Loucy (cell line): ENCODE data around the gene SLC22A15.

Experiments
- H2AFZ ChIP-seq: fragments of 200-600 bp; sonication (generic); 2 replicates; pipeline ENCODE4 v1.6.0; 2016; ENCODE audit warnings: antibody characterized with exemption, mild to moderate bottlenecking, low read length, moderate library complexity
- H3F3A ChIP-seq: fragments of 200-600 bp; 2 replicates; pipeline ENCODE4 v1.6.0; 2016; ENCODE audit warnings: antibody characterized with exemption, low read depth, mild to moderate bottlenecking
- H3K27me3 ChIP-seq: fragments of 200-600 bp; sonication (generic); 2 replicates; pipeline ENCODE4 v1.6.1; 2014; ENCODE audit warnings: low read length, mild to moderate bottlenecking; ENCODE audit not compliant: insufficient read depth, poor library complexity, severe bottlenecking
- H3K36me3 ChIP-seq: fragments of 200-600 bp; sonication (generic); 2 replicates; pipeline ENCODE4 v1.6.1; 2016; ENCODE audit warnings: low read length; ENCODE audit not compliant: insufficient read depth
- H3K4me1 ChIP-seq: fragments of 200-600 bp; sonication (generic); 2 replicates; pipeline ENCODE4 v1.5.1; 2014; ENCODE audit warnings: low read length, mild to moderate bottlenecking; ENCODE audit not compliant: insufficient read depth, poor library complexity, severe bottlenecking
- H3K4me2 ChIP-seq: fragments of 200-600 bp; sonication (generic); 2 replicates; pipeline ENCODE4 v1.6.0; 2014; ENCODE audit warnings: antibody characterized with exemption, low read length, low read depth, mild to moderate bottlenecking; ENCODE audit not compliant: poor library complexity, severe bottlenecking
- H3K4me3 ChIP-seq: fragments of 200-600 bp; sonication (generic); 2 replicates; pipeline ENCODE4 v1.5.1; 2014; ENCODE audit warnings: low read length, mild to moderate bottlenecking, mixed read lengths; ENCODE audit not compliant: poor library complexity, severe bottlenecking
- H3K79me2 ChIP-seq: fragments of 200-600 bp; sonication (generic); 2 replicates; pipeline ENCODE4 v1.6.1; 2014; ENCODE audit warnings: low read length; ENCODE audit not compliant: insufficient read depth
- H3K9ac ChIP-seq: fragments of 200-600 bp; sonication (generic); 2 replicates; pipeline ENCODE4 v1.6.0; 2014; ENCODE audit warnings: mild to moderate bottlenecking, low read depth, low read length, moderate library complexity; ENCODE audit not compliant: poor library complexity, severe bottlenecking
- H3K9me2 ChIP-seq: fragments of 200-600 bp; sonication (generic); replicated peaks from 2 replicates; pipeline ENCODE4 v1.6.1; 2016; ENCODE audit warnings: low read depth, low read length, mixed read lengths
- H3K9me3 ChIP-seq: fragments of 200-600 bp; sonication (generic); 2 replicates; pipeline ENCODE4 v1.6.1; 2014; ENCODE audit warnings: mild to moderate bottlenecking, antibody characterized with exemption, low read length, low read depth; ENCODE audit not compliant: insufficient read depth
- H4K20me1 ChIP-seq: fragments of 200-600 bp; sonication (generic); 2 replicates; pipeline ENCODE4 v1.6.0; 2014; ENCODE audit warnings: antibody characterized with exemption, low read length, mild to moderate bottlenecking; ENCODE audit not compliant: insufficient read depth, poor library complexity, severe bottlenecking
- EZH2phosphoT487 ChIP-seq: fragments of 200-600 bp; IDR thresholded peaks from 2 replicates; pipeline ENCODE4 v1.6.1; 2018; ENCODE audit warnings: antibody characterized with exemption, mild to moderate bottlenecking, moderate library complexity, borderline replicate concordance
- TF ChIP-seq, protein P1 (sequence below): fragments of 200-600 bp; sonication (generic); conservative IDR thresholded peaks from 2 replicates; pipeline ENCODE4 v1.5.1; 2014; ENCODE audit warnings: mild to moderate bottlenecking, antibody characterized with exemption, low read length

The SLC22A15 gene

DNA sequence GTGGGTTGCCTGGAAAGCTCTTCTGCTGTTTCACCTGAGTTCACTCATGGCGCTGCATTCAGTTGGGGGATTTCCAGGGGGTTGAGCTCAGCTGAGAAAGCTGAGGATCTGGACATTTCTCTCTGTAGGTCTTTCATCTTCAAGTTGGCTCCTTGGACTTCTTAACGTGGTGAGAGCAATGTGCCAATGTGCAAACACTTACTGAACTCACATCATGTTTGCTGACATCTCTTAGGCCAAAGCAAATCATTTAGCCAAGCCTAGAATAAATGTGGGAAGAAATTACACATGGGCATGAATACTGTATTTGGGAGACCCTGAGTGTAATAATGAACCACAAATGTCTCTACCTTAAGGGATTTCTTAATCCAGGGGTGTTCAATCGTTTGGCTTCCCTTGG lies 42.7 kb upstream of the SLC22A15 start:
- Histone ChIP-seq H3K4me1 (peaks cover 10% of the 10 kb centered on the region), H3K4me3 (no peak overlapping the region), H3K4me2 (no peak overlapping the region), H3K9ac (no peak overlapping the region), H2AFZ (no peak overlapping the region), H3K9me3 (no peaks in the 10 kb centered on the region), H3K9me2 (no peaks in the 10 kb centered on the region), H3K36me3 (no peaks in the 10 kb centered on the region), H3K27me3 (no peaks in the 10 kb centered on the region), H3K79me2 (no peaks in the 10 kb centered on the region), H3F3A (no peaks in the 10 kb centered on the region), H4K20me1 (no peaks in the 10 kb centered on the region)
- no peak for TF ChIP-seq EZH2phosphoT487

DNA sequence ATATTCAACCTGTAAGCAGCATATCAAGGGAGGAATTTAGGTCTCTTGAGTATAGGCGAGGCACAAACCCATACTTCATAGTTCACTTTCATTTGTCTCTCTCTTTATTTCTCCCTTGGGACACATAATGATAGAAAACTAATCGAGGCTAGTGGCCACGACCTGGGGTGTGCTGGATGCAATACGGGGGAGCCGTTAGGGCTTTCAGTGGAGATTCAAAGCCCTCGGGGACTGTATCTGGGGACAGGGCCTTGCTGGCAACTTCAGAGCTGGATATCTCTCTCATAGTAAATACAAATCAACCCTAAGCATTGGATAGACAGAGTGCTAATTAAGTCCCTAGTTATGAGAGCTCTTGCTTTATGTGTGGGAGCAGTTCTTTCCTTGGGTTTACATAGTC lies 36.9 kb upstream of the SLC22A15 start:
- Histone ChIP-seq H3K36me3 (no peaks in the 10 kb centered on the region), H2AFZ (no peak overlapping the region), H3K9ac (no peak overlapping the region), H3K27me3 (no peaks in the 10 kb centered on the region), H3K9me2 (no peaks in the 10 kb centered on the region), H4K20me1 (no peaks in the 10 kb centered on the region), H3K79me2 (no peaks in the 10 kb centered on the region), H3F3A (no peaks in the 10 kb centered on the region), H3K9me3 (no peaks in the 10 kb centered on the region), H3K4me3 (no peak overlapping the region), H3K4me2 (no peak overlapping the region), H3K4me1 (no peaks in the 10 kb centered on the region)
- TF ChIP-seq, protein P1, sequence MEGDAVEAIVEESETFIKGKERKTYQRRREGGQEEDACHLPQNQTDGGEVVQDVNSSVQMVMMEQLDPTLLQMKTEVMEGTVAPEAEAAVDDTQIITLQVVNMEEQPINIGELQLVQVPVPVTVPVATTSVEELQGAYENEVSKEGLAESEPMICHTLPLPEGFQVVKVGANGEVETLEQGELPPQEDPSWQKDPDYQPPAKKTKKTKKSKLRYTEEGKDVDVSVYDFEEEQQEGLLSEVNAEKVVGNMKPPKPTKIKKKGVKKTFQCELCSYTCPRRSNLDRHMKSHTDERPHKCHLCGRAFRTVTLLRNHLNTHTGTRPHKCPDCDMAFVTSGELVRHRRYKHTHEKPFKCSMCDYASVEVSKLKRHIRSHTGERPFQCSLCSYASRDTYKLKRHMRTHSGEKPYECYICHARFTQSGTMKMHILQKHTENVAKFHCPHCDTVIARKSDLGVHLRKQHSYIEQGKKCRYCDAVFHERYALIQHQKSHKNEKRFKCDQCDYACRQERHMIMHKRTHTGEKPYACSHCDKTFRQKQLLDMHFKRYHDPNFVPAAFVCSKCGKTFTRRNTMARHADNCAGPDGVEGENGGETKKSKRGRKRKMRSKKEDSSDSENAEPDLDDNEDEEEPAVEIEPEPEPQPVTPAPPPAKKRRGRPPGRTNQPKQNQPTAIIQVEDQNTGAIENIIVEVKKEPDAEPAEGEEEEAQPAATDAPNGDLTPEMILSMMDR, result no peak
- no peak for TF ChIP-seq EZH2phosphoT487

DNA sequence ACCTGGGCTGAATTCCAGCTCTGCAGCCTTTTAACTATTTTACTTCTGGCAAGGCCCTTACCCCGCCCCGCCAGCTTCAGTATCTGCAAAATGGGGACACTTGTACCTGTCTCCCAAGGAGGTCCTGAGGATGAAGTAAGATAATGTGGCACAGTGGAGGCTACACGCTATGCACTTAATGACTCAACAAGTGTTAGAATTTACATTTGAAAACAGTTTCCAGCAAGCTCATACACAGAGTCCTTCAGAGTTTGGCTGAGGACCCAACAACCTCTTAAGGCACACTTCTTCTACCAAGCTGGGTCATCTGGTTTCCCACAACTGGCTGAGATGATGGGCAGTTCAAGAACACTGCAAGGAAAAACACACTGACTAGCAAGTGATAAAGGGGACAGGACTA lies 30.2 kb upstream of the SLC22A15 start:
- Histone ChIP-seq H4K20me1 (no peaks in the 10 kb centered on the region), H3K27me3 (no peaks in the 10 kb centered on the region), H3K9ac (no peak overlapping the region), H3K4me3 (no peak overlapping the region), H3K9me2 (no peaks in the 10 kb centered on the region), H2AFZ (no peak overlapping the region), H3K79me2 (no peaks in the 10 kb centered on the region), H3K36me3 (no peaks in the 10 kb centered on the region), H3K4me2 (no peak overlapping the region), H3K9me3 (no peaks in the 10 kb centered on the region), H3K4me1 (peaks cover 4% of the 10 kb centered on the region), H3F3A (no peaks in the 10 kb centered on the region)
- no peak for TF ChIP-seq EZH2phosphoT487
- TF ChIP-seq, protein P1, result no peak

DNA sequence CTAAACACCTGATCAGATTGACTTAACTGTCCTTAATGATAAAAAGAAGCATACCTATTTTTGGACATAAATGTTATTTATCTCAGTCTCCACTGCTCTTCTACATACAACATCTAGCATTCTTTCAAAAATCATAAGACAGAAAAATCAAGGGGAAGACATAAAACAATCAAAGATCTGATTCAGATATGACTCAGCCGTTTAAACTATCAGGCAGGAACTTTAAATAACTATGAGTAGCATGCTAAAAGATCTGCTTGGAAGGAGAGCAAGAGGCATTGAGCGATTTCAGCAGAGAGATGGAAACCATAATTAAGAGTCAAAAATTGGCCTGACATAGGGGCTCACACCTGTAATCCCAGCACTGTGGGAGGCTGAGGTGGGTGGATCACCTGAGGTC lies 27.2 kb upstream of the SLC22A15 start:
- H3K9me2 ChIP-seq, result no peaks in the 10 kb centered on the region
- no peak overlapping the region for H2AFZ ChIP-seq
- H3K4me3 ChIP-seq, result no peak overlapping the region
- no peak overlapping the region for H3K4me2 ChIP-seq
- H3K9ac ChIP-seq, result no peak overlapping the region
- no peaks in the 10 kb centered on the region for H3K27me3 ChIP-seq
- no peaks in the 10 kb centered on the region for H3K9me3 ChIP-seq
- H4K20me1 ChIP-seq, result no peaks in the 10 kb centered on the region
- H3K79me2 ChIP-seq, result no peaks in the 10 kb centered on the region
- H3K36me3 ChIP-seq, result no peaks in the 10 kb centered on the region
- no peak for TF ChIP-seq EZH2phosphoT487
- TF ChIP-seq, protein P1, result no peak
- H3K4me1 ChIP-seq, result peaks cover 27% of the 10 kb centered on the region
- H3F3A ChIP-seq, result no peaks in the 10 kb centered on the region
